AG04449 (cell line): Measurements from ENCODE around the gene BZW2.
"Not testable (repeated sequence)": the region's sequence is repeated elsewhere in the genome, so short reads cannot be mapped to it uniquely, and the experiment has no call there.

Experiments
- CTCF ChIA-PET: fragments of 350-600 bp; formaldehyde crosslinking; extraction: SDS; loops from one replicate; lab custom pipeline; 2021; ENCODE audit warnings: antibody characterized with exemption; lab: Yijun Ruan, JAX
- POLR2A ChIA-PET: fragments of 400-600, 350-600 bp; formaldehyde crosslinking; extraction: SDS; loops from one replicate; lab custom pipeline; 2020; ENCODE audit warnings: antibody characterized with exemption, inconsistent platforms; lab: Yijun Ruan, JAX
- DNase-seq: peaks from one replicate; pipeline ENCODE4 v3.0.0-alpha.2; 2010; ENCODE audit warnings: low read depth, low spot score
- H3K4me3 ChIP-seq: 2 replicates; pipeline ENCODE4 v1.5.1; 2011; ENCODE audit warnings: low read depth, mild to moderate bottlenecking, control low read depth, low read length
- TF ChIP-seq, protein P1 (sequence below): IDR thresholded peaks from one replicate; pipeline ENCODE4 v1.5.1; 2011; ENCODE audit warnings: mild to moderate bottlenecking, moderate library complexity, low read length, control low read depth, inconsistent platforms; ENCODE audit not compliant: insufficient read depth; ENCODE audit errors: missing control alignments

The BZW2 gene

GRCh38 chr7:16655394-16655793 is 9.4 kb downstream of the BZW2 start:
- CTCF ChIA-PET, result no interaction called here

DNA sequence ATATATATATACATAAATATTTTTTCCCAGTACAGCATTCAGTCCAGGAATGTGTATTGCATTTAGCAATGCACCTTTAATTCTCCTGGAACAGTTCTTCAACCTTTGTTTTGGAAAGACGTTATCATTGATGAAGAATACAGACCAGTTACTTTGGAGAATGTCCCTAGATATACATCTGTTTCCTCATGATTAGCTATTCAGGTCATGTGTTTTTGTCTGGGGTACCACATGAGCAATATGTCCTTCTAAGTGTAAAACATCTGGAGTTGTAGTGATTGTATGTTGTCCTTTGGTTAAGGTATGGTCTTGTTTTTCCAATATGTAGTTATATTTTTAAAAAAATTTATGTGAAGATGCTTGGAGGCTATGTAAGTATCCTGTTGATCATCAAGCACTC is 10.2 kb downstream of the BZW2 start:
- TF ChIP-seq, protein P1, sequence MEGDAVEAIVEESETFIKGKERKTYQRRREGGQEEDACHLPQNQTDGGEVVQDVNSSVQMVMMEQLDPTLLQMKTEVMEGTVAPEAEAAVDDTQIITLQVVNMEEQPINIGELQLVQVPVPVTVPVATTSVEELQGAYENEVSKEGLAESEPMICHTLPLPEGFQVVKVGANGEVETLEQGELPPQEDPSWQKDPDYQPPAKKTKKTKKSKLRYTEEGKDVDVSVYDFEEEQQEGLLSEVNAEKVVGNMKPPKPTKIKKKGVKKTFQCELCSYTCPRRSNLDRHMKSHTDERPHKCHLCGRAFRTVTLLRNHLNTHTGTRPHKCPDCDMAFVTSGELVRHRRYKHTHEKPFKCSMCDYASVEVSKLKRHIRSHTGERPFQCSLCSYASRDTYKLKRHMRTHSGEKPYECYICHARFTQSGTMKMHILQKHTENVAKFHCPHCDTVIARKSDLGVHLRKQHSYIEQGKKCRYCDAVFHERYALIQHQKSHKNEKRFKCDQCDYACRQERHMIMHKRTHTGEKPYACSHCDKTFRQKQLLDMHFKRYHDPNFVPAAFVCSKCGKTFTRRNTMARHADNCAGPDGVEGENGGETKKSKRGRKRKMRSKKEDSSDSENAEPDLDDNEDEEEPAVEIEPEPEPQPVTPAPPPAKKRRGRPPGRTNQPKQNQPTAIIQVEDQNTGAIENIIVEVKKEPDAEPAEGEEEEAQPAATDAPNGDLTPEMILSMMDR, result no peak
- POLR2A ChIA-PET, result no interaction called here
- CTCF ChIA-PET, result interaction anchor here (0.9 to 1.4 kb wide), 3 partner anchors 9 to 38 kb away, joined by 3 to 4 read pairs (median 3); no protein-coding TSS in a partner anchor
- H3K4me3 ChIP-seq, result no peak overlapping the region
- no peak for DNase-seq

More at GRCh38 chr7:16655394-16655793, 9.4 kb downstream of the BZW2 start:
- H3K4me3 ChIP-seq, result no peak overlapping the region
- TF ChIP-seq, protein P1, result no peak
- POLR2A ChIA-PET, result no interaction called here
- DNase-seq, result no peak

DNA sequence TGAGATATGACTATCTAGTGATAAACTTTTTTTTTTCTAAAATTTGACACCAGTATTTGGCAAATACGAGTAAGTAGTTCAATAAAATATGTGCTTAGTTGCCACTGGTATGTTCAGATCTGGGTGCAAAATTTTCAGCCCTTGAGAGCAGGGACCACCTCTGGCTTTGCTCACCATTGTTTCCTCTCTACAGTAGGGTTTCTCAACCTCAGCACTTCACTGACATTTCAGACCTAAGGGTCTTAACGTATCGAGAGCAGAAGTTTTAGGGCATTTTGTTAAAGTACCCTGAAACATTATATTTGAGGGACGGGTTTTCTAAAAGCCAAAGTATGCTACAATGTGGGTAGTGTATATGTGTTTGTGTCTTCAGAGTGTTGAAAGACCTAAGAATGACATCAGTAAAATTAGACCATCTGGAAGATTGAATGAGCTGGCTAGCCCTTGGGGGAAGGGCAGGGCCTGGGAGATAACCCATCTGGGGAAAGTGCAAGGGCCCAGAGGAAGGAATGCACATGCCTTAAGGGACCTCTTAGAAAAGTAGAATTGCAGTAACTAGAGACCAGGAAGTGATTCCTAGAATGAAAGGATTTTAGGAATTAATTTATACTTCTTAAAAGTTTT is 11.8 kb downstream of the BZW2 start:
- ChIA-PET POLR2A (interaction anchor here (0.9 kb wide), 1 partner anchor 11 kb away, joined by 4 read pairs; no protein-coding TSS in a partner anchor), CTCF (interaction anchor here (0.8 to 1.2 kb wide), 2 partner anchors 12 to 260 kb away, joined by 3 read pairs; no protein-coding TSS in a partner anchor)
- no peak for DNase-seq
- no peak overlapping the region for H3K4me3 ChIP-seq
- TF ChIP-seq, protein P1, result no peak

- H3K4me3 ChIP-seq, DNase-seq: not testable (repeated sequence)
- ChIA-PET POLR2A (interaction anchor here (0.6 to 0.7 kb wide), 2 partner anchors 13 to 616 kb away, joined by 3 read pairs; no protein-coding TSS in a partner anchor), CTCF (interaction anchor here (0.6 to 1.0 kb wide), 2 partner anchors 8 to 94 kb away, joined by 3 read pairs; no protein-coding TSS in a partner anchor)
These were observed 14.0 kb downstream of the BZW2 start for GRCh38 chr7:16659854-16660497.

DNA sequence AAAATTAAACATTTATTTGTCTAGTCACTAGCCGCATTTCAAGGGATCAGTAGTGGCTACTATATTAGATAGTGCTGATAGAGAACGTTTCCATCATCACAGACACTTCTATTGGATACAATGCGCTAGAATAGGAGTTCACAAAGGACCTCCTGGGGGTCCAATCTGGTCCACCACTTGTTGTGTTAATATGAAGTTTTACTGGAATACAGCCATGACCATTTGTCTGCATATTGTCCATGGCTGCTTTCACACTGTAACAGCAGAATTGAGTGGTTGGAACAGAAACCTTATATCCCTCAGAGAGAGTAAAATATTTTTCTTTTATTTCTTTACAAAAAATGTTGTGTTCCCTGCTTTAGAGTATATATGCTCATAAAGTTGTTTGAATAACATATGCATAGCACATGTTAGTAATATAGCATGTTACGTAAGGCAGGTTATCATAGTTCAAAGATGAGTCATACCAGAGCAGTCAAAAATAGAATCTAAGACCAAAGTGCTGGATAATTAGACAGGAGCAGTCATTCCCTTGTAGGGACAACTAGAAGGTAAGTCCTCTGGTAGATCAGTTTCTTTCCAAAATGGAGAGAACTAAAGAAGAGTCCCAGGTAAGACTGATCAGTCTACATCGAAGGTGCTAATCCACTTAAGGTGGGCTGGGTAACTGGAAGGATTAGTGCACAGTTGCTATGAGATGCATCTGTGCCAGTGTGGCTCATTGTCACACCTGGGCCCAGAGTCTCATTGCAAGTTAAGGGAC is 14.9 kb downstream of the BZW2 start:
- ChIA-PET POLR2A (interaction anchor here (0.7 kb wide), 1 partner anchor 616 kb away, joined by 3 read pairs; no protein-coding TSS in a partner anchor), CTCF (interaction anchor here (0.6 to 1.0 kb wide), 2 partner anchors 9 to 95 kb away, joined by 3 read pairs; no protein-coding TSS in a partner anchor)
- no peak for DNase-seq
- TF ChIP-seq, protein P1, result no peak
- no peak overlapping the region for H3K4me3 ChIP-seq

DNA sequence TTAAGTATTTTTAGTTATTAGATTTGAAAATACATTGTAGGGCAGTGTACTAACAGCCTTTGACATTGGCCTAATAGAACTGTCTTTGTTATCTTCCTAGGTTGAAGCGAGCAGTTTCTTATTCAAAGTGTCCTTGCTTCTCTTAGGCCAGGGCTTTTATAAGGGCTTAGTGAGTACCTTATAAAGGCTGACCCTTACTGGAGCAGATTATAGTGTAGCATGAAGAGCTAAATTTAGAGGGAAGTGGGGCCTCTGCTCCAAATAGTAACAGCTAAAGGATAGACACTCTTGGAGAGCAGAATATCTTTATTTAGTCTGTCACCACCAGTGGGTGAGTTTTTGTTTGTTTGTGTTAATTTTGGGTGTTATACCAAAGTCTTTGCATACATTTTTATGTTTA is 15.9 kb downstream of the BZW2 start:
- POLR2A ChIA-PET, result no interaction called here
- TF ChIP-seq, protein P1, result no peak
- no peak overlapping the region for H3K4me3 ChIP-seq
- DNase-seq, result no peak
- CTCF ChIA-PET, result no interaction called here
